ENCODE measurements around the gene SLC12A7. TPM values are rescaled to one million over a fixed set of nuclear protein-coding genes. Genes with fewer than 3 reads are reported as not detected.

Gene SLC12A7
- total RNA-seq, 1 experiment from 2014 or later, result 30.8 TPM

DNA sequence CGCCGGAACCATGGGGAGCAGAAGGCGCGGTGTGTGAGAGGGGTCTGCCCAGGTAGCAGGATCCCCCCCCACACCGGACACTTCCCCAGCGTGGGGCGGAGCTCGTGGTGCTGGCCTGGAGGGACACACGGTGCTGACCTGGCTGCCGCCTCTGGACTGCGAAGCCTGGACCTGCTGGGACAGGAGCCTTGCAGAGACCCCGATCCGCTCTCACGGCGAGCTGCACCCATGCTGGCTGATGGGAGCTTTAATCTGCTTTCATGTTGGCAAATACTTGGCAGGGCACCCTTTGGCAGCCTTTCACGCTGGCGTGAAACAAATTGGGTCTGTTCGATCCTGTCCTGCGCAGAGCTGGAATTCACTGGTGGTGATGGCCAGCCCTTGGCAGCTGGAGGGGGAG is 95.8 kb downstream of the SLC12A7 start:
- H3K27ac ChIP-seq (ENCODE audit: insufficient read length, low read depth, low read length), result no peak overlapping the region
- Mint-ChIP-seq H3K27ac (no peak overlapping the region), H3K4me1 (peaks cover 16 to 19% of the 10 kb centered on the region in 2 experiments), H3K27me3 (ENCODE audit: low read depth) (peaks cover 4% of the 10 kb centered on the region), H3K4me3 (no peak overlapping the region), H3K36me3 (ENCODE audit: insufficient read depth in 1 of 3, low read depth in 3 of 3) (no peaks in the 10 kb centered on the region), H3K9me3 (no peaks in the 10 kb centered on the region; a peak in 1 of 5 replicates)
- no peak overlapping the region for H4K8ac ChIP-seq (replicated peaks; ENCODE audit: insufficient read length, low read depth, low read length)
- WGBS (ENCODE audit: extremely low coverage, insufficient read length, low lambda C conversion rate), result no CpG with 5 or more reads among the region's 19 CpGs
- H3K14ac ChIP-seq (ENCODE audit: insufficient read depth, low read length), result no peak overlapping the region
- H3K4me2 ChIP-seq (ENCODE audit: insufficient read depth, insufficient read length, low read length), result no peak overlapping the region
- no peak overlapping the region for H2AFZ ChIP-seq (ENCODE audit: low read length)
- TF ChIP-seq, protein P1, sequence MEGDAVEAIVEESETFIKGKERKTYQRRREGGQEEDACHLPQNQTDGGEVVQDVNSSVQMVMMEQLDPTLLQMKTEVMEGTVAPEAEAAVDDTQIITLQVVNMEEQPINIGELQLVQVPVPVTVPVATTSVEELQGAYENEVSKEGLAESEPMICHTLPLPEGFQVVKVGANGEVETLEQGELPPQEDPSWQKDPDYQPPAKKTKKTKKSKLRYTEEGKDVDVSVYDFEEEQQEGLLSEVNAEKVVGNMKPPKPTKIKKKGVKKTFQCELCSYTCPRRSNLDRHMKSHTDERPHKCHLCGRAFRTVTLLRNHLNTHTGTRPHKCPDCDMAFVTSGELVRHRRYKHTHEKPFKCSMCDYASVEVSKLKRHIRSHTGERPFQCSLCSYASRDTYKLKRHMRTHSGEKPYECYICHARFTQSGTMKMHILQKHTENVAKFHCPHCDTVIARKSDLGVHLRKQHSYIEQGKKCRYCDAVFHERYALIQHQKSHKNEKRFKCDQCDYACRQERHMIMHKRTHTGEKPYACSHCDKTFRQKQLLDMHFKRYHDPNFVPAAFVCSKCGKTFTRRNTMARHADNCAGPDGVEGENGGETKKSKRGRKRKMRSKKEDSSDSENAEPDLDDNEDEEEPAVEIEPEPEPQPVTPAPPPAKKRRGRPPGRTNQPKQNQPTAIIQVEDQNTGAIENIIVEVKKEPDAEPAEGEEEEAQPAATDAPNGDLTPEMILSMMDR (conservative IDR thresholded peaks at IDR 0.05), result no peak
- DNase-seq, result no peak
- no peaks in the 10 kb centered on the region for H3K9me3 ChIP-seq (ENCODE audit: control insufficient read depth, low read depth, low read length)
- H4K5ac ChIP-seq (ENCODE audit: insufficient read length, low read depth, low read length), result no peak overlapping the region
- no peak overlapping the region for H3K23ac ChIP-seq (ENCODE audit: insufficient read length, low read depth, low read length)
- H3K79me2 ChIP-seq (ENCODE audit: insufficient read depth, low read length), result no peaks in the 10 kb centered on the region
- no peaks in the 10 kb centered on the region for H3K79me1 ChIP-seq (ENCODE audit: insufficient read depth, low read depth, low read length, poor library complexity, severe bottlenecking)
- H2BK15ac ChIP-seq (ENCODE audit: low read depth, low read length), result no peak overlapping the region
- H2AK5ac ChIP-seq (ENCODE audit: insufficient read length, low read length), result no peak overlapping the region
- no peak overlapping the region for H3K56ac ChIP-seq (ENCODE audit: insufficient read length, low read depth, low read length)
- no peaks in the 10 kb centered on the region for H3K23me2 ChIP-seq (ENCODE audit: insufficient read length, low read depth, low read length, poor library complexity, severe bottlenecking)
- no peak overlapping the region for H2BK12ac ChIP-seq (ENCODE audit: insufficient read length, low read depth, low read length)
- no peak overlapping the region for H2BK5ac ChIP-seq (ENCODE audit: insufficient read length, low read length)
- H2BK120ac ChIP-seq (ENCODE audit: low read depth, low read length, poor library complexity, severe bottlenecking), result no peak overlapping the region
- H3K4ac ChIP-seq (ENCODE audit: low read depth, low read length), result no peak overlapping the region
- no peak overlapping the region for H3K18ac ChIP-seq (ENCODE audit: insufficient read length, low read depth, low read length)
- no peaks in the 10 kb centered on the region for H3K27me3 ChIP-seq (ENCODE audit: insufficient read depth, low read length)
- H3K4me1 ChIP-seq (ENCODE audit: insufficient read depth, low read length), result no peaks in the 10 kb centered on the region
- no peaks in the 10 kb centered on the region for H4K20me1 ChIP-seq (ENCODE audit: control insufficient read depth, insufficient read depth, insufficient read length)
- H4K91ac ChIP-seq (ENCODE audit: insufficient read length, low read depth, low read length), result no peak overlapping the region
- H3K9ac ChIP-seq (ENCODE audit: extremely low read depth, insufficient read length, low read length), result no peak overlapping the region
- H2BK20ac ChIP-seq (ENCODE audit: low read depth, low read length, poor library complexity, severe bottlenecking), result no peak overlapping the region
- H3T11ph ChIP-seq (ENCODE audit: low read length), result no peak overlapping the region

Measured in H9 (cell line).